GM12878 (cell line): ENCODE results near the gene ZNF547. TPM values are rescaled to one million over a fixed set of nuclear protein-coding genes. Genes with fewer than 3 reads are reported as not detected.

Source experiments
- ATAC-seq: fragments of 200-7000 bp; cut with Tn5 transposase; 3 replicates; pipeline ENCODE4 v1.9.1; 2020; ENCODE audit warnings: mild to moderate bottlenecking, moderate library complexity
- BruUV-seq: library from RNA; stranded (reverse); fragments of 400-500 nt; replicated peaks from 2 replicates; lab custom pipeline; 2021; lab: Mats Ljungman, UMichigan
- CTCF ChIA-PET: fragments of 300-600 bp; sonication (Branson Sonifier 250); formaldehyde crosslinking; extraction: SDS; loops from one replicate; lab custom pipeline; 2021; ENCODE audit warnings: inconsistent platforms; lab: Yijun Ruan, JAX
- POLR2A ChIA-PET: fragments of 350-600 bp; formaldehyde crosslinking; extraction: SDS; loops from one replicate; lab custom pipeline; 2021; ENCODE audit warnings: inconsistent platforms; lab: Charles Lee
- RAD21 ChIA-PET: fragments of 300-600 bp; sonication (Branson Sonifier 250); formaldehyde crosslinking; loops from one replicate; lab custom pipeline; 2023; ENCODE audit warnings: antibody characterized with exemption; ENCODE audit not compliant: unreplicated experiment; lab: Charles Lee
- SMC1A ChIA-PET: fragments of 300-600 bp; sonication (Branson Sonifier 250); formaldehyde crosslinking; loops from one replicate; lab custom pipeline; 2023; ENCODE audit not compliant: unreplicated experiment, uncharacterized antibody; lab: Charles Lee
- DNase-seq: peaks from one replicate; pipeline ENCODE4 v3.0.0-alpha.2; 2011; ENCODE audit warnings: low read depth, low spot score
- FAIRE-seq: peaks from 3 replicates; lab custom pipeline; 2011; peaks lifted over from hg19 to GRCh38; lab: Jason Lieb, UNC
- H2AFZ ChIP-seq: 2 replicates; pipeline ENCODE4 v1.6.0; 2011; ENCODE audit warnings: low read depth, low read length, control low read depth; ENCODE audit not compliant: control insufficient read depth
- H3K27ac ChIP-seq: 2 replicates; pipeline ENCODE4 v1.5.1; 2011; ENCODE audit warnings: control low read depth; ENCODE audit not compliant: control insufficient read depth, insufficient read depth
- H3K27me3 ChIP-seq, 2 experiments: replicated peaks in 1 of 2; 2 replicates each; pipeline versions ENCODE4 v1.6.0 to v1.6.1; 2011; ENCODE audit warnings: low read length in 1 of 2; ENCODE audit not compliant: control insufficient read depth in 2 of 2, insufficient read depth in 2 of 2
- H3K36me3 ChIP-seq, 2 experiments: 2 replicates each; pipeline ENCODE4 v1.5.1; 2011; ENCODE audit warnings: low read length in 1 of 2; ENCODE audit not compliant: control insufficient read depth in 2 of 2, insufficient read depth in 2 of 2
- H3K4me1 ChIP-seq: 2 replicates; pipeline ENCODE4 v1.6.1; 2011; ENCODE audit warnings: mild to moderate bottlenecking, low read length, moderate library complexity, mixed read lengths; ENCODE audit not compliant: control insufficient read depth, insufficient read depth
- H3K4me2 ChIP-seq: 2 replicates; pipeline ENCODE4 v1.6.0; 2011; ENCODE audit warnings: control low read depth; ENCODE audit not compliant: control insufficient read depth, insufficient read depth
- H3K4me3 ChIP-seq: fragments of 200-600 bp; sonication (generic); 2 replicates; pipeline ENCODE4 v1.5.1; 2016
- H3K79me2 ChIP-seq: 2 replicates; pipeline ENCODE4 v1.6.0; 2011; ENCODE audit warnings: low read length; ENCODE audit not compliant: control insufficient read depth, insufficient read depth
- H3K9ac ChIP-seq: 2 replicates; pipeline ENCODE4 v1.8.0; 2011; ENCODE audit warnings: low read length, control low read depth, mixed read lengths; ENCODE audit not compliant: control insufficient read depth, insufficient read depth
- H3K9me3 ChIP-seq: replicated peaks from 3 replicates; pipeline ENCODE4 v1.5.1; 2011; ENCODE audit warnings: mild to moderate bottlenecking, low read length; ENCODE audit not compliant: control insufficient read depth, insufficient read depth
- H4K20me1 ChIP-seq: 2 replicates; pipeline ENCODE4 v1.6.0; 2011; ENCODE audit not compliant: control insufficient read depth, insufficient read depth
- CBFB ChIP-seq: IDR thresholded peaks from 2 replicates; pipeline ENCODE4 v1.6.1; 2016; ENCODE audit warnings: antibody characterized with exemption, low read depth
- EED ChIP-seq: sonication (generic); IDR thresholded peaks from 2 replicates; pipeline ENCODE4 v1.6.1; 2016; ENCODE audit warnings: antibody characterized with exemption, low read depth
- ETV6 ChIP-seq, 2 experiments: fragments of 450-650 bp in 1 of 2; IDR thresholded peaks in 1 of 2; conservative IDR thresholded peaks in 1 of 2; 2 replicates each; pipeline ENCODE4 v1.6.1; 2014; ENCODE audit warnings: antibody characterized with exemption in 1 of 2, borderline replicate concordance in 1 of 2, low read depth in 1 of 2, mild to moderate bottlenecking in 1 of 2, moderate library complexity in 1 of 2
- FOXK2 ChIP-seq: fragments of 450-650 bp; IDR thresholded peaks from 2 replicates; pipeline ENCODE4 v1.6.1; 2017; ENCODE audit warnings: mild to moderate bottlenecking, moderate library complexity
- IRF3 ChIP-seq: fragments of 450-650 bp; IDR thresholded peaks from 2 replicates; pipeline ENCODE4 v1.6.1; 2014; ENCODE audit warnings: mild to moderate bottlenecking
- MEF2B ChIP-seq: fragments of 450-650 bp; IDR thresholded peaks from 2 replicates; pipeline ENCODE4 v1.6.1; 2018; ENCODE audit warnings: mild to moderate bottlenecking, moderate library complexity; ENCODE audit not compliant: partially characterized antibody, poor library complexity, severe bottlenecking
- NFIC ChIP-seq: IDR thresholded peaks from 2 replicates; pipeline ENCODE4 v1.6.1; 2012; ENCODE audit warnings: low read depth, mild to moderate bottlenecking, inconsistent platforms, low read length, moderate library complexity
- POLR2A ChIP-seq: IDR thresholded peaks from 2 replicates; pipeline ENCODE4 v1.6.1; 2011; ENCODE audit warnings: low read depth, mild to moderate bottlenecking, low read length
- RB1 ChIP-seq: fragments of 450-650 bp; formaldehyde crosslinking; IDR thresholded peaks from 2 replicates; pipeline ENCODE4 v1.6.1; 2017; ENCODE audit warnings: mild to moderate bottlenecking, borderline replicate concordance
- RUNX3 ChIP-seq: IDR thresholded peaks from 2 replicates; pipeline ENCODE4 v1.6.1; 2012; ENCODE audit warnings: low read length, inconsistent platforms
- SMAD1 ChIP-seq: fragments of 450-650 bp; IDR thresholded peaks from 2 replicates; pipeline ENCODE4 v1.6.1; 2018; ENCODE audit warnings: mild to moderate bottlenecking, low read depth; ENCODE audit not compliant: partially characterized antibody
- SRF ChIP-seq, 2 experiments: IDR thresholded peaks; 2 replicates each; pipeline ENCODE4 v1.6.1; 2011; ENCODE audit warnings: low read depth in 2 of 2, low read length in 2 of 2, mild to moderate bottlenecking in 1 of 2, moderate library complexity in 1 of 2
- TCF7 ChIP-seq: IDR thresholded peaks from 2 replicates; pipeline ENCODE4 v1.6.1; 2014; ENCODE audit warnings: antibody characterized with exemption, borderline replicate concordance
- ZZZ3 ChIP-seq: IDR thresholded peaks from 2 replicates; pipeline ENCODE4 v1.6.1; 2011; ENCODE audit warnings: low read depth; ENCODE audit not compliant: control insufficient read depth, insufficient read length
- WGBS: methylation state at CpG from one replicate; pipeline ENCODE4 v1.1.6; 2016; ENCODE audit warnings: low lambda C conversion rate; ENCODE audit not compliant: insufficient replicate concordance, insufficient coverage; ENCODE audit errors: missing lambda C conversion rate; 5-methylcytosine and 5-hydroxymethylcytosine counted together
- in situ Hi-C: fragments of 300-500 bp; cut with MboI; formaldehyde crosslinking; loops from 9 replicates; pipeline ENCODE4 v1.14.3; 2018; ENCODE audit warnings: mixed read lengths
- intact Hi-C: fragments of 100-400 bp; cut with micrococcal nuclease; formaldehyde crosslinking; loops from one replicate; pipeline ENCODE4 v1.14.2; 2022; ENCODE audit not compliant: unreplicated experiment
- polyA plus RNA-seq, 11 experiments: library from polyadenylated mRNA; depleted of rRNA in 4 of 11; unstranded in 6 of 11; stranded (reverse) in 5 of 11; fragments of >200 nt; fragmentation: Nextera tagmentation in 4 of 11; fragmentation: Illumina TruSeq in 1 of 11; extraction: Ambion mirVana in 4 of 11; extraction: Trizol in 1 of 11; gene quantifications; 1 replicate in 1 of 11; 2 replicates in 10 of 11; pipeline versions ENCODE4 v1.2.1 to v1.2.3, GENCODE V29; 2011 to 2016; ENCODE audit warnings: inconsistent platforms in 2 of 11, missing spikeins in 2 of 11, low read depth in 1 of 11
- total RNA-seq, 4 experiments: library from RNA; depleted of rRNA in 3 of 4; stranded (reverse); fragments of >200 nt in 3 of 4; fragmentation: Illumina TruSeq in 1 of 4; extraction: Trizol in 1 of 4; gene quantifications; 2 replicates each; pipeline versions ENCODE4 v1.2.1 to v1.2.3, GENCODE V29; 2013 to 2021
- TF ChIP-seq, protein P1 (sequence below): fragments of 450-650 bp; IDR thresholded peaks from 2 replicates; pipeline ENCODE4 v1.6.1; 2017; ENCODE audit warnings: low read depth, mild to moderate bottlenecking, moderate library complexity
- TF ChIP-seq, protein P2 (sequence below): fragments of 450-650 bp; IDR thresholded peaks from 2 replicates; pipeline ENCODE4 v1.6.1; 2018; ENCODE audit warnings: borderline replicate concordance, mild to moderate bottlenecking; ENCODE audit not compliant: partially characterized antibody
- TF ChIP-seq, protein P3 (sequence below): IDR thresholded peaks from 2 replicates; pipeline ENCODE4 v1.6.1; 2012; ENCODE audit warnings: low read depth, low read length, improper control_type of control experiment

Gene ZNF547
- total and polyA plus RNA-seq, 10 of the 15 experiments (the other 5 are each of a cell fraction or from before 2014, with no cell fraction given): 2.3 to 6.0 (median 3.3) TPM

DNA sequence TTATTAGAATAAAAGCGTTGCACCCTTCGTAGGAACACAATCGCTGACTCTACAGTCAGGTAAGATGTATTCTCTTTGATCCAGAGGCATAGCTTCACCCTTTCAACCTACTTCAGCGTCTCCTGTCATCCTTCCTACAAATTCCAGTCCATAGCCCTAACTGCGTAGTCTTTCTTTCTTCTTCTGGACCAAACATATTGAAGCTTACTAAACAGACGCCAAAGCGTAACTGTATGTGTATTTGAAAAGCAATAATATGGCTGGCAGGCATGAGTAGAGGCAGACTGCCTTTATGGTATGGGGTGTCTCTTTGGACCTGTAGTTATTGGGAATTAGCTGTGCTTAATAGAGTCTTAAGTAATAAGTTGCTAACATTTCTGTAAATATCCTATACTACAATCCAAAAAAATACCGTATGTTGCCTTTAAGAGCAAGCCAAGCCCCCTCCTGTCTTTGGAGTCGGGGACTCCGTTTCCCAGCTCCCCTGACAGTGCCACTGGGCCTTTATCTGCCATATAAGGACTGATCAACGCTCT, 25.9 kb downstream of the ZNF547 start:
- FAIRE-seq (no peak), DNase-seq (no peak), ATAC-seq (no peak)
- peaks cover 4% of the 10 kb centered on the region; the same call in 2 of the 3 replicates for H3K9me3 ChIP-seq
- H3K4me2 ChIP-seq: peak overlapping the region; percentile 81
- no peaks in the 10 kb centered on the region for H3K27me3 ChIP-seq
- peak overlapping the region; percentile 74 for H3K27ac ChIP-seq
- no peaks in the 10 kb centered on the region for H4K20me1 ChIP-seq
- ChIA-PET SMC1A (interaction anchor here (0.6 to 1.4 kb wide), 6 partner anchors 9 to 222 kb away, joined by 3 to 7 read pairs (median 5); partner anchors contain the start of genes DUXA and ZNF304), RAD21 (interaction anchor here (0.6 to 1.2 kb wide), 5 partner anchors 9 to 63 kb away, joined by 3 to 5 read pairs (median 3); partner anchors contain the start of genes ZNF304 and ZNF749), CTCF (interaction anchor here (0.8 to 2.0 kb wide), 8 partner anchors 13 to 318 kb away, joined by 3 to 7 read pairs (median 4); partner anchors contain the start of genes TRAPPC2B and ZNF547), POLR2A (interaction anchor here (0.5 to 1.5 kb wide), 4 partner anchors 22 to 45 kb away, joined by 3 to 6 read pairs (median 4); partner anchors contain the start of genes TRAPPC2B, ZNF304 and ZNF547)
- H3K4me3 ChIP-seq: peak overlapping the region; percentile 40; the same call in 1 of the 2 replicates
- H3K36me3 ChIP-seq: peaks cover 2 to 10% of the 10 kb centered on the region in 2 experiments; a peak in 2 of 4 replicates
- peaks cover 7% of the 10 kb centered on the region; the same call in 1 of the 2 replicates for H3K4me1 ChIP-seq
- peak overlapping the region; percentile 63 for H3K9ac ChIP-seq
- H3K79me2 ChIP-seq: peaks cover 36% of the 10 kb centered on the region
- in situ Hi-C loops: no loop called here
- WGBS: 63% methylated on average over 11 of the region's 11 CpGs
- H2AFZ ChIP-seq: peak overlapping the region; percentile 97
- BruUV-seq: TSS peak; percentile 66
- intact Hi-C loops: loop anchor here (1.0 kb wide), 1 partner anchor 26 kb away; the partner anchor contains the start of genes TRAPPC2B and ZNF547
- TF ChIP-seq ZZZ3 (no peak), EED (no peak), TCF7 (no peak), POLR2A (no peak), NFIC (no peak), FOXK2 (no peak), ETV6 (conservative IDR thresholded peaks at IDR 0.05 in 1 of 2, IDR thresholded peaks at IDR 0.05 in 1 of 2; ENCODE audit: borderline replicate concordance in 1 of 2, low read depth in 1 of 2) (no peak), CBFB (no peak), RUNX3 (no peak), RB1 (peak; percentile 16; the same call in 1 of the 2 replicates), IRF3 (no peak), SRF (IDR thresholded peaks at IDR 0.05; ENCODE audit: low read depth in 2 of 2, low read length in 2 of 2) (peak; percentile 97 to 99), MEF2B (no peak), SMAD1 (no peak)
- TF ChIP-seq, protein P1, sequence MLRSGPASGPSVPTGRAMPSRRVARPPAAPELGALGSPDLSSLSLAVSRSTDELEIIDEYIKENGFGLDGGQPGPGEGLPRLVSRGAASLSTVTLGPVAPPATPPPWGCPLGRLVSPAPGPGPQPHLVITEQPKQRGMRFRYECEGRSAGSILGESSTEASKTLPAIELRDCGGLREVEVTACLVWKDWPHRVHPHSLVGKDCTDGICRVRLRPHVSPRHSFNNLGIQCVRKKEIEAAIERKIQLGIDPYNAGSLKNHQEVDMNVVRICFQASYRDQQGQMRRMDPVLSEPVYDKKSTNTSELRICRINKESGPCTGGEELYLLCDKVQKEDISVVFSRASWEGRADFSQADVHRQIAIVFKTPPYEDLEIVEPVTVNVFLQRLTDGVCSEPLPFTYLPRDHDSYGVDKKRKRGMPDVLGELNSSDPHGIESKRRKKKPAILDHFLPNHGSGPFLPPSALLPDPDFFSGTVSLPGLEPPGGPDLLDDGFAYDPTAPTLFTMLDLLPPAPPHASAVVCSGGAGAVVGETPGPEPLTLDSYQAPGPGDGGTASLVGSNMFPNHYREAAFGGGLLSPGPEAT: peak; percentile 75; the same call in 1 of the 2 replicates
- TF ChIP-seq, protein P2, sequence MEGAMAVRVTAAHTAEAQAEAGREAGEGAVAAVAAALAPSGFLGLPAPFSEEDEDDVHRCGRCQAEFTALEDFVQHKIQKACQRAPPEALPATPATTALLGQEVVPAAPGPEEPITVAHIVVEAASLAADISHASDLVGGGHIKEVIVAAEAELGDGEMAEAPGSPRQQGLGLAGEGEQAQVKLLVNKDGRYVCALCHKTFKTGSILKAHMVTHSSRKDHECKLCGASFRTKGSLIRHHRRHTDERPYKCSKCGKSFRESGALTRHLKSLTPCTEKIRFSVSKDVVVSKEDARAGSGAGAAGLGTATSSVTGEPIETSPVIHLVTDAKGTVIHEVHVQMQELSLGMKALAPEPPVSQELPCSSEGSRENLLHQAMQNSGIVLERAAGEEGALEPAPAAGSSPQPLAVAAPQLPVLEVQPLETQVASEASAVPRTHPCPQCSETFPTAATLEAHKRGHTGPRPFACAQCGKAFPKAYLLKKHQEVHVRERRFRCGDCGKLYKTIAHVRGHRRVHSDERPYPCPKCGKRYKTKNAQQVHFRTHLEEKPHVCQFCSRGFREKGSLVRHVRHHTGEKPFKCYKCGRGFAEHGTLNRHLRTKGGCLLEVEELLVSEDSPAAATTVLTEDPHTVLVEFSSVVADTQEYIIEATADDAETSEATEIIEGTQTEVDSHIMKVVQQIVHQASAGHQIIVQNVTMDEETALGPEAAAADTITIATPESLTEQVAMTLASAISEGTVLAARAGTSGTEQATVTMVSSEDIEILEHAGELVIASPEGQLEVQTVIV: peak; percentile 56
- TF ChIP-seq, protein P3, sequence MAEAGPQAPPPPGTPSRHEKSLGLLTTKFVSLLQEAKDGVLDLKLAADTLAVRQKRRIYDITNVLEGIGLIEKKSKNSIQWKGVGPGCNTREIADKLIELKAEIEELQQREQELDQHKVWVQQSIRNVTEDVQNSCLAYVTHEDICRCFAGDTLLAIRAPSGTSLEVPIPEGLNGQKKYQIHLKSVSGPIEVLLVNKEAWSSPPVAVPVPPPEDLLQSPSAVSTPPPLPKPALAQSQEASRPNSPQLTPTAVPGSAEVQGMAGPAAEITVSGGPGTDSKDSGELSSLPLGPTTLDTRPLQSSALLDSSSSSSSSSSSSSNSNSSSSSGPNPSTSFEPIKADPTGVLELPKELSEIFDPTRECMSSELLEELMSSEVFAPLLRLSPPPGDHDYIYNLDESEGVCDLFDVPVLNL: no peak
